NCI-H1105 treated with DMSO at 0.1 percent for 48 hours (cell line): Measurements from ENCODE around the gene EYS.

Experiments used
- DNase-seq: peaks from one replicate; lab custom pipeline; 2025; lab: John Stamatoyannopoulos, UW

The EYS gene

DNA sequence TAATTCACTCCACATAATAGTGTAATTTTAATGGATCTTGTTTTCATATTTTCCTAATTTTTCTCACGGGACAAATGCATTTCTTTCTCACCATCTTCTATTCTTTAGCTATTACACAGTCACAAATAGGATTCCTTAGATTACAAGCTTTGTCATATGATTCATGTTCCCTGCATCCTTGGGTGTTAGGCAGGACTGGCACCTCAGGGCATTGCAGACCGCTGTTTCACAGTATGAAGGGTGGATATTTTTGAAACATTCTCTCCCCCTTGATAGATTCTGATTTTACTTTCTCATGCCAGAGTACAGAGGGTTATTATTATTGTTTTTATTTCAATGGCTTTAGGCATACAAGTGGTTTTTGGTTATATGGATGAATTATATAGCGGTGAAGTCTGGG lies 1469.0 kb downstream of the EYS start:
- DNase-seq, result no peak

- DNase-seq, result no peak
These were observed 1473.3 kb downstream of the EYS start for GRCh38 chr6:64233746-64234145.

DNA sequence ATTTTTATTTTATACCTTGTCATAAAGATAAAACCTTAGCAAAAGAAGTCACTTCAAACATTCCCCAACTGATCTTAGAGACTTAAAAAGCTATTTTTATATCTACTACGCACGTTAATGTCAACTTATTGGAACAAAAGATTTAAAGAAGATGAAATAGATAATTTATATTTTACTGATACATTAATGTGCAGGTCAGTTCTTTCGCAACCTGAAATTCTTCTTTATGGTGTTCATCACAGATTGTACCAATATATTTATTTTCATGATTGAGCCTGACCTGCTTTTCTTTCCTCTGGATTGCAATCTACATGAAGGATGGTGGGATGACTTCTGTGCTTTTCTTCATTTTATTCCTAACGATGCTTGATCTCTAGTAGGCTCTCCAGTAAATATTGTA lies 1475.1 kb downstream of the EYS start:
- no peak for DNase-seq

- DNase-seq, result no peak
These were observed 1476.5 kb downstream of the EYS start for GRCh38 chr6:64230530-64230929.

GRCh38 chr6:64227863-64228262 lies 1479.2 kb downstream of the EYS start:
- no peak for DNase-seq

DNA sequence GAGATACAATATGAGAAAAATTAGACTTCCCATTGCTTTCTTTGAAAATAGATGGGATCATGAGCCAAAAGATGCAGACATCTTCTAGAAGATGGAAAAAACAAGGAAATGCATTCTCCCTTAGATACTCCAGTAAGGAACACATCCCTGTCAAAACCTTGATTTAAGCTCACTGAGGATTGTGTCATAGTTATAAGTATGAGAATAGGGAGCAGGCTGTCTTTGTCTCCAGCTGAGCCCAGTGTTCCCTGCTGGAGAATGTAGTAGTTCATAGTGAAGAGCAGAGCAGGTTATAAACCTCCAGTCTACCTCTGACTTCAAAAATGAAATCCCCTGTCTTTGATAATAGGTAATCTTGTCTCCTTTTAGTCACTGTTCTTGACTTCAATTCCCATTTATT lies 1481.5 kb downstream of the EYS start:
- no peak for DNase-seq

DNA sequence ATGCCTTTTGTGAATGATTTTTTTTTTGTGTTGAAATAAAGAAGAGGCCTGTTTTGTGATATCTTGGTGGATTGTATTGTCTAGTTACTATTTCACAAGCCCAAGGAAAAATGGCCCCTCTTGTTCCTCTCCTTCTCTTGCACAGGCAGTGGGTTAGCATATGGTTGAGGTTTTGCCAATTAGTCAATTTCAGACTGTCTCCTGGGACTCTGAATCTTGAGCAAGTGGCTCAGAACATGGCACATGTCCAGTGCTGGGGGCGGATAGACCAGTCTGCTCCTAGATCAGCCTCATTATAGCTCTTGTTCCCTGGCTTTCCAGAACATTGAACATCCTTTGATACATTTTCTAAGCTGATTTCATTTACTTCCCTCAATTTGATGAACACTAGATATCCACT lies 1482.2 kb downstream of the EYS start:
- no peak for DNase-seq

DNA sequence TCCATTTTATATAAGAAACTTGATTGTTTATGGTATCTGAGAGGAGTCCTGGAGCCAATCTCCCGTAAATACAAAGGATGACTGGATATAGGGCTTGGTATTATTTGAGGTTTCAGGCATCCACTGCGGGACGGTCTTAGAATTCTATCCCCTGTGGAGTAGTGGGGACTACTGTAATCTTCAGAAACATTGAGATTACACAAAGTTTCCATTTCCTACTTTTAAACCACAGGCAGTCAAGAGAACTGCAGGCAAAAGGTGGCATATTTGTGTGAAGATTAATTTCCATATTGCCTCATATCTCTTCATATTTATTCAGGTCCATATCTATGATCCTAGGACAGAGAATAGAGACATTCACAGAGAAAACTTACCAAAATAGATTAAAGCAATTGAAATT lies 1485.2 kb downstream of the EYS start:
- DNase-seq, result no peak

GRCh38 chr6:64220801-64221200 lies 1486.2 kb downstream of the EYS start:
- DNase-seq, result no peak

DNA sequence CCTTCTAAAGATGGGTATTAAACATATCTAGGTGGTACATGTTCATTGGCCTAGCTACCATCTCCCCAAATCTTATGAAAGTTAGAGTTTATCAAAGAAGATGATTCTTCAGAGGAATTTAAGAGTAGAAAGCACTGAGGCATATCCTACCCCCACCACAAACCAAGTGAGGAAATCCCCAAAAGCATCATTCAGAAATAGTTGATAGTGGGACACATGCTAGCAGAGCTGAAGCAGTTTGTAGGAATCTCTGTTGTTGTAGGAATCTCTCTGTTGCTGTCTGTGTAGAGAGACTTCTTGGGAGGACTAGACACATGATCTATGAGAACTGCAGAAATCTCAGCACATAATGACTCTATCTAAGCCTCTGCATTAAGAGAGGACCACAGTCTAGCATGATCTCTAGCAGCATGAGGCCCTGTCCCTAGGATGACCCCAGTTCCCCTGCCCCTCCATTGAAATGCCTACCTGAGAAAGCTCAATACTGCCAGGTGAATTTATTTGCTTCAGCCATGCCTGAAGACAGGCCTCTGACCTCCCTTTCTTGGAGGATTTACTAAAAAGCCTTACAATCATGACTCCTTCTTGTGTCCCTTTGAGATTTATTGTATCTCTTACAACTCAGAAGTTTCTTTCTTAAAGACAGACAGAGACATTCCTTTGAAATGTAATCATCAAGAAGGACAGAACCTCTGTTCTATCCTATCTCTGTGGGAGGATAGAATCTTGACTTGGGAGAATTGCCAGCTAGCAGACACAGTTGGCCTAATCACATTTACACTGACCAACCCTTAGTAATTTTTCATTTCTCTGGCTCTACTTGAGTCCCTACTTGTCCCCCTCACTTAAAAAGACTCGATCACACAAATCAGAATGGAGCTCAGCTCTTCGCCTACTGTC lies 1489.1 kb downstream of the EYS start:
- DNase-seq, result no peak

DNA sequence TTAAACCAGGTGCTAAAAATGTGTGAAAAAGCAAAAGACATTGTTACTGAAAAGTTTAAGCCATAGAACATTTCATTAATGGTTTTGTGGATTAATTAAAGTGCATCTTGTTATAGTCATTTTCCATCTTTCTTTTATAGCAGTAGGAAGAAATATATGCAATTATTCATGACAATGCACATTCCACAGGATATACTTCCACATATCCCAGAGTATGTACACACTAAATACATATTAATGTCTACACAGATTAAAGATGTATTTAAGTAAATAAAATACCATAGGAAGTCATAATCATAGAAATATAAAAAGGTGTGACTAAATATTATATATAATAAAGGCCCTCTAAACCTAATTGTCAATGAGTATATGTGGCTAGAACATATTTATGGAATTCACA lies 1492.7 kb downstream of the EYS start:
- no peak for DNase-seq

DNA sequence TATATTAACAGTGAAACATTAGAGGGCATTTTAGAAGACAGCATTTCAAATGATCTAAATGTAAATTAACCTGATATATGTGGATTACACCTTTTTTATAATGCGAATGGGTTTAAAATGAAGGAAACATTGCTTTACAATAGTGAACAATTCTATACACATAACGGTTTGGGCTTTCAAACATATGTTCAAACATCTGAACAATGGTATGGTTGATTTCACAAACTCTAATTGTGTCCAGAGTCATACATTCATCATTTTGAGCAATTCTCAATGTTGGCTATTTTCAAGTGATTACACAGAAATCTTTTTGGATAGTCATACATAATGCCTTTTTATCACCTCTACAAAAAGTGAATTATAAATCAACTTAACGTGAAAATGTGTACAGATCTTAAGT lies 1493.3 kb downstream of the EYS start:
- no peak for DNase-seq

DNA sequence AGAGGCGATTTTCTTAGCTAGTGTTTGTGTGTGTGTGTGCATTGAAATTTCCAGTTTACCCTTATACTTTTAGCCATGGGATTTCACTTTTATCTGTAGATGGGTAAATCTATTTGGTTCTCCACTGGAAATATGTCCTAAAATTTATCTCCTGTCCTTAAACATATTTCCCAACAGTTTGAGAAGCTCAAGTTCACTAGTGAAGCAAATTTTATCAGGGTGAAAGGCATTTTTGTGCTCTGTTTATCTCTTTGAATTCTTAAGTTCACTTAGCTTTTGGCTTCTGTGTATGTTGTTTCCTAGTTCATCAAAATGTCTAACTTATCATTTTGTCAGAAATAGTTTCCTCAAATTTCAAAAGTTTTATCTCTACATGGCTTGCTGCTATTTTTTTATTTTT lies 1509.8 kb downstream of the EYS start:
- DNase-seq, result no peak

DNA sequence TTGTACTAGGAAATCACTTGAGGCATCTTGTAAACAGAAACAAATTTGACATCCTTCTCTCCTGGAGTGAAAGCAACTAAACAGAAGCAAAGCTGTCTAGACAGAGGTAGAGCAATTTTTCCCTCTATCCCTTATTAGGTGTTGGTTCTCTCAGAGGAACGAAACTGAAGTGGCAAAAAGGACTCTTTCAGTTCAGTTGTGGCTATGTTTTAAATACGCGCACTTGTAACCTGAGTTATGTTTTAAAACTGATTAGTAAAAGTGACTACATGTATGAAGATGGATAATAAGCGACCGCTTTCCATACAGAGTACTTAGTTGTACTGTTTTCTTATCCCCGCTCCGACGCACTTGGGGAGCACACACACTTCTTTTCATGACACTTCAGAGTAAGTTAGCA lies 1520.4 kb downstream of the EYS start:
- no peak for DNase-seq

DNA sequence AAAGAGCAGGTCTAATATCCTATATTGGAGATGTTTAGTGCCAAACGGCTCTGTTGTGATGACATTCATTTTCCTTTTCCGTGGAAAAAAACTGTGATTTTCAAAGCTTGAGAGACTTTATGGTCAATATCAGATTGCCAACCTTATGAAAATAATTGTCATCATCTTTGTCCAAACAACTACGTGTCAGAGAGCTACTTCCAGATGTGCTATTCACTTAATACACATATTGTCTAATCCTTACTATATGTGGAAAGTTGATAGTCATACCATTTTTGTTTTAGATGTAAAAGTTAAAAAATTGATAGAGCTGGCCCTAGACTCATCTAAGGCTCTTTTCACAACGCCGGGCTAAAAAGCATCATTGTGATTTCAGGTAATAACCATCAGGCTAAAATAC lies 1521.4 kb downstream of the EYS start:
- DNase-seq, result no peak

GRCh38 chr6:64175296-64175695 lies 1531.7 kb downstream of the EYS start:
- DNase-seq, result no peak

- DNase-seq, result no peak
These were observed 1536.7 kb downstream of the EYS start for GRCh38 chr6:64170316-64170715.

GRCh38 chr6:64160486-64160885 lies 1546.5 kb downstream of the EYS start:
- no peak for DNase-seq

DNA sequence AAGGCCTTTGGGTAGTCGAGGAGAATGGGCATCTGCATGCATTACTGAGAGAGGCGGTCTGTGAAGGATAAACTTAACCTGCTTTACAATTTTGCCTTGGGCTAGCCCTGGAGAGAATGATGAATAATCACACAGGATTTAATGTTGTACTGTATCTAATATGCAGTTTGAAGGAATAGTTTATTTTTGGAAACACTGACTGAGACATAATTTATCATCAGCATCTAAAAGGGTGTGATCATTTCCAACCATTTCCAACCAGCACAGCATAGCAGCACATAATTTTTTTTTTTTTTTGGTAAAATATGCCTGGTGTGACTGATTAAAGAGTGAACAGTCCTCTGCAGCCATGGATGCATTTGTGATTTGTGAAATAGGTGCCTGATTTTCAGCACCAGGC lies 1552.0 kb downstream of the EYS start:
- no peak for DNase-seq

GRCh38 chr6:64146876-64147275 lies 1560.2 kb downstream of the EYS start:
- DNase-seq, result no peak

DNA sequence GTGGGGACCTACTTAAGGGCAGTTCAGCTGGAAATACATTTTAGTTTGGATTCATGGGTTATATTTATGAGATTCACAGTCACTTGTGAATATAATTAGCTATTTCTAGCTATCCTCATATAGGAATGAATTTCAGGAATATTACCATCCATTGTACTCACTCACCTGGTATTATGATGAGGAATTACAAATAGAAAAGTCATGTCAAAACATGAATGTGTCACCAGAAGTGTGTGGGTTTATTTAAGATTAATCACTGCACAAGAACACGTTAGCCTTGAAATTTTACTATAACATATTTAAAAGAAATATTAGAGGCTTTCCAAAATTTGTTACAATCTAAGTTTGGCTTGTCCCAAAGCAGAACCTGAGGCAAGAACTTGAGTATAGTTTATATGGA lies 1560.9 kb downstream of the EYS start:
- no peak for DNase-seq

DNA sequence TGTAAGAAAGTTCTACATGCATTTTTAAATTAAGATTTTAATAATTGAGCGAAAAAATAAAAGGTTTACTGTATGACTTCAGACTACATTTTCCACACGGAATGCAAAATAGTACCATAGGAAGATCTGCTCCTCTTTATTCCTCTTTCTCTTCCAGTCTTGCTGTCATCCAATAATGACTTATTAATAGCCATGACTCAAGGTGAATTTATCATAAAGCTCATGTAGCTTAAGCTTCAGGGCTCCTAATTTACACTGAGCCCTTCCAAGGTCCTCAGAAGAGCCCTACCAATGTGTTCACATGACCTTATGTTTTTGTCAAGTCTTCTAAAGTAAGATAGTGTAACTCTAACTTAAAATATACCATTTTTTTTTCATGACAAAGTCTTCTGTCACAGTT lies 1561.4 kb downstream of the EYS start:
- DNase-seq, result no peak

DNA sequence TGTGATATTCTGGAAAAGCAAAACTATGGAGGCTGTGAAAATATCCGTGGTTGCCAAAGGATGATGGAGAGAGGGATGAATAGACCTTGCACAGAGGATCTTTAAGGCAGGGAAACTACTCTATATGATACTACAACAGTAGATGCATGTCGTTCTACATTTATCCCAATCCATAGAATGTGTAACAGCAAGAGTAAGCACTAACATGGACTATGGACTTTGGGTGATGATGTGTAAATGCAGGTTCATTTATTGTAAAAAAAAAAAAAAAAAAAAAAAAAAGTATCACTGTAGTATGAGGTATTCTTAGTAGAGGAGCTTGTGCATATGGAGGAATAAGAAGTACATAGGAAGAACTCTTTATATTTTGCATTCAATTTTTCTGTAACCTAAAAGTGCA lies 1563.9 kb downstream of the EYS start:
- no peak for DNase-seq

GRCh38 chr6:64141680-64142079 lies 1565.3 kb downstream of the EYS start:
- no peak for DNase-seq
